ENCODE data around the gene SNAP23.

DNA sequence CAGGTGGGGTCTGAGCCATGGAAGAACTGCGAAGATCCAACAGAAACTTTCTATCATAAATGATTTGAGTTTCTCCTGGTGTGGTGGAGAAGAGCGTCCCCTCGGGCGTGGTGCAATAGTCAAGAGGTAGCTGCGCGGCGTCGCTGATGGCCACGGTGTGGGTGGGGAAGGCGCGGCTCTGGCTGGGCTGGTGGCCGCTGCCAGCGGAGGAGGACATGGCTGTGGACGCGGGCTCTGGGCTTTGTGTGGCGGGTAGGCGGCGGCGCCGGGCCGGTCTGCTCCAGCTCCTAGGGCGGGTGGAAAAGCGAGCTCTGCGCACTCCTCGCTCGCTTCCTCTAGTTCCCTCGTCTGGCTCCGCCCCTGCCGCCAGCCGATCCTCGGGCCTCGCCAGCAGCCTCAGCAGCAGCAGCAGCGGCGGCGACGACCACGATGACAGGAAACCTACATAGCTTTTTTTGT is 85.9 kb downstream of the SNAP23 start:
- TF ChIP-seq, protein P1, sequence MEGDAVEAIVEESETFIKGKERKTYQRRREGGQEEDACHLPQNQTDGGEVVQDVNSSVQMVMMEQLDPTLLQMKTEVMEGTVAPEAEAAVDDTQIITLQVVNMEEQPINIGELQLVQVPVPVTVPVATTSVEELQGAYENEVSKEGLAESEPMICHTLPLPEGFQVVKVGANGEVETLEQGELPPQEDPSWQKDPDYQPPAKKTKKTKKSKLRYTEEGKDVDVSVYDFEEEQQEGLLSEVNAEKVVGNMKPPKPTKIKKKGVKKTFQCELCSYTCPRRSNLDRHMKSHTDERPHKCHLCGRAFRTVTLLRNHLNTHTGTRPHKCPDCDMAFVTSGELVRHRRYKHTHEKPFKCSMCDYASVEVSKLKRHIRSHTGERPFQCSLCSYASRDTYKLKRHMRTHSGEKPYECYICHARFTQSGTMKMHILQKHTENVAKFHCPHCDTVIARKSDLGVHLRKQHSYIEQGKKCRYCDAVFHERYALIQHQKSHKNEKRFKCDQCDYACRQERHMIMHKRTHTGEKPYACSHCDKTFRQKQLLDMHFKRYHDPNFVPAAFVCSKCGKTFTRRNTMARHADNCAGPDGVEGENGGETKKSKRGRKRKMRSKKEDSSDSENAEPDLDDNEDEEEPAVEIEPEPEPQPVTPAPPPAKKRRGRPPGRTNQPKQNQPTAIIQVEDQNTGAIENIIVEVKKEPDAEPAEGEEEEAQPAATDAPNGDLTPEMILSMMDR (IDR thresholded peaks at IDR 0.05; ENCODE audit: borderline replicate concordance, extremely low read depth, low read length, poor library complexity, severe bottlenecking), result no peak
- TF ChIP-seq EZH2 (IDR thresholded peaks at IDR 0.05; ENCODE audit: borderline replicate concordance, low read depth, low read length, severe bottlenecking), result no peak

Measured in DND-41 (cell line).